ENCODE data around the gene STK40.

The STK40 gene

DNA sequence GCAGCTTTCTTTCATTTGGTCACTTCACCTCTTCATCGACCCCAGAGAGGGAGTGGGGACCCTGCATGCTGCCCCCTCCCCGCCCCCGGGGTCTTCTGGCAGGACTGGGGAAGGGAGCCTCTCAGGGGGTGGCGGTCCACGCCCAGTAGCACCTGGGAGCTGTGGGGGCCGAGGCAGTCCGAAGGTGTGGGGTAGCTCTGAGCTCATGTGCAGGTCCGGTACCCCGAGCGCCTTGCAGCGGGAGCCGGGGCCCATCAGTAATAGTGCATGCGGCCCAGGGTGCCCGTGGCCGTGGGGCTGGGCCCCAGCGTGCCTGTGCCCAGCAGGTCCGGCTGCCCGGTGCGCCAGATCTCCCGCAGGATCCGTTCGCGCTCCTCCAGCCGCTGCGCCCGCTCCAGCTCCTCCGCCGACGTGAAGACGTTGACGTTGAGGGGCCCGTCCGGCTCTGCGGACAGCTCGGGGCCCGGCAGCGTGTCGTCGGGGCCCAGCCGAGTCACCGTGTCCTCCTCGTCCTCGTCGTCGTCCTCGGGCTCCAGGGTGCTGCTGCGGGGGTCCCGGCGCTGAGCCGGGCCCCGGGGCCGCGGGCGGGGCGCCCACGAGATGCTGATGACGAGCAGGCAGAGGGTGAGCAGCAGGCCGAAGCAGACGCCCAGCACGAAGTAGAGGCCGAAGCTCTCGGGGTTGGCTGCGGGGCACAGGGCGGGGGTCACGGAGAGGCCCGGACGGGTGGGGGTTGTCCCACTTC is 63.5 kb downstream of the STK40 start:
- no peak overlapping the region for H3K4me2 ChIP-seq (ENCODE audit: low read length)
- no peaks in the 10 kb centered on the region for H3K79me2 ChIP-seq (ENCODE audit: low read length)
- no peaks in the 10 kb centered on the region for H3K27me3 ChIP-seq (ENCODE audit: low read depth, low read length)
- no peak overlapping the region for H2AFZ ChIP-seq (ENCODE audit: low read depth, low read length)
- H3K4me3 ChIP-seq (ENCODE audit: low read length), result no peak overlapping the region
- TF ChIP-seq CTCF (IDR thresholded peaks at IDR 0.05; ENCODE audit: low read depth, low read length) (no peak), EZH2phosphoT487 (IDR thresholded peaks at IDR 0.05; ENCODE audit: low read depth) (no peak)
- no peaks in the 10 kb centered on the region for H3K4me1 ChIP-seq (ENCODE audit: low read length)
- no peaks in the 10 kb centered on the region for H4K20me1 ChIP-seq (ENCODE audit: insufficient read depth, low read length)
- no peak overlapping the region for H3K9ac ChIP-seq (ENCODE audit: low read length)
- H3K27ac ChIP-seq (ENCODE audit: low read length), result no peak overlapping the region
- no peaks in the 10 kb centered on the region for H3K9me3 ChIP-seq (ENCODE audit: insufficient read depth, low read length)
- peaks cover under 1% of the 10 kb centered on the region for H3K36me3 ChIP-seq (replicated peaks; ENCODE audit: low read depth, low read length)

GRCh38 chr1:36321119-36321951 is 64.4 kb downstream of the STK40 start:
- H2AFZ ChIP-seq (ENCODE audit: low read depth, low read length), result no peak overlapping the region
- H3K9me3 ChIP-seq (ENCODE audit: insufficient read depth, low read length), result no peaks in the 10 kb centered on the region
- H3K4me2 ChIP-seq (ENCODE audit: low read length), result no peak overlapping the region
- no peaks in the 10 kb centered on the region for H3K4me1 ChIP-seq (ENCODE audit: low read length)
- peaks cover 3% of the 10 kb centered on the region for H3K36me3 ChIP-seq (replicated peaks; ENCODE audit: low read depth, low read length)
- no peak overlapping the region for H3K4me3 ChIP-seq (ENCODE audit: low read length)
- no peaks in the 10 kb centered on the region for H4K20me1 ChIP-seq (ENCODE audit: insufficient read depth, low read length)
- H3K79me2 ChIP-seq (ENCODE audit: low read length), result no peaks in the 10 kb centered on the region
- H3K27ac ChIP-seq (ENCODE audit: low read length), result no peak overlapping the region
- no peaks in the 10 kb centered on the region for H3K27me3 ChIP-seq (ENCODE audit: low read depth, low read length)
- no peak overlapping the region for H3K9ac ChIP-seq (ENCODE audit: low read length)
- TF ChIP-seq CTCF (IDR thresholded peaks at IDR 0.05; ENCODE audit: low read depth, low read length), result no peak
- TF ChIP-seq EZH2phosphoT487 (IDR thresholded peaks at IDR 0.05; ENCODE audit: low read depth), result no peak

GRCh38 chr1:36320767-36321118 is 65.0 kb downstream of the STK40 start:
- Histone ChIP-seq H2AFZ (ENCODE audit: low read depth, low read length) (no peak overlapping the region), H3K4me1 (ENCODE audit: low read length) (no peaks in the 10 kb centered on the region), H3K36me3 (replicated peaks; ENCODE audit: low read depth, low read length) (peaks cover 4% of the 10 kb centered on the region), H3K27ac (ENCODE audit: low read length) (no peak overlapping the region), H3K79me2 (ENCODE audit: low read length) (no peaks in the 10 kb centered on the region), H3K9ac (ENCODE audit: low read length) (no peak overlapping the region), H3K4me3 (ENCODE audit: low read length) (no peak overlapping the region), H4K20me1 (ENCODE audit: insufficient read depth, low read length) (no peaks in the 10 kb centered on the region), H3K27me3 (ENCODE audit: low read depth, low read length) (no peaks in the 10 kb centered on the region), H3K9me3 (ENCODE audit: insufficient read depth, low read length) (no peaks in the 10 kb centered on the region), H3K4me2 (ENCODE audit: low read length) (no peak overlapping the region)
- TF ChIP-seq CTCF (IDR thresholded peaks at IDR 0.05; ENCODE audit: low read depth, low read length) (no peak), EZH2phosphoT487 (IDR thresholded peaks at IDR 0.05; ENCODE audit: low read depth) (no peak)

GRCh38 chr1:36320291-36320761 is 65.4 kb downstream of the STK40 start:
- Histone ChIP-seq H3K9me3 (ENCODE audit: insufficient read depth, low read length) (no peaks in the 10 kb centered on the region), H3K9ac (ENCODE audit: low read length) (no peak overlapping the region), H3K4me3 (ENCODE audit: low read length) (no peak overlapping the region), H3K4me1 (ENCODE audit: low read length) (no peaks in the 10 kb centered on the region), H3K27me3 (ENCODE audit: low read depth, low read length) (no peaks in the 10 kb centered on the region), H3K36me3 (replicated peaks; ENCODE audit: low read depth, low read length) (peaks cover 6% of the 10 kb centered on the region), H3K4me2 (ENCODE audit: low read length) (no peak overlapping the region), H3K27ac (ENCODE audit: low read length) (no peak overlapping the region), H2AFZ (ENCODE audit: low read depth, low read length) (no peak overlapping the region), H4K20me1 (ENCODE audit: insufficient read depth, low read length) (no peaks in the 10 kb centered on the region), H3K79me2 (ENCODE audit: low read length) (no peaks in the 10 kb centered on the region)
- TF ChIP-seq CTCF (IDR thresholded peaks at IDR 0.05; ENCODE audit: low read depth, low read length), result no peak
- TF ChIP-seq EZH2phosphoT487 (IDR thresholded peaks at IDR 0.05; ENCODE audit: low read depth), result no peak
